Measurements from ENCODE around the gene PTPRT.

The PTPRT gene

DNA sequence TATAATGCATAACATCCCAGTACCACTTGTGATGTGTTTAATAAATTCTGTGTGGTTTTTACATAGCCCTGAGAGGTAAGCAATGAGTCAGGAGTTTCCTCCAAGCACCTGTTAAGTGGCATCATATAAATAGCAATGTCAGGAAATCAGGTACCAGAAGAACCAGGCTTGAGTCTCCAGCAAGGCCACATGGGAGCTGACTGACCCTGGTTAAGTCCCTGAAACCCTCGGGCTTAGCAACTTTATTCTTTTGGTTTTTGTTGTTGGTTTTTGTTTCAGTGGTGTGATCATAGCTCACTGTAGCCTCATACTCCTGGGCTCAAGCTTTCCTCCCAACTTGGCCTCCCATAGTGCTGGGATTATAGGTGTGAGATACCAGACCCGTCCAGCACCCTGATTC is 70.0 kb downstream of the PTPRT start:
- no peak for DNase-seq (ENCODE audit: low spot score)

DNA sequence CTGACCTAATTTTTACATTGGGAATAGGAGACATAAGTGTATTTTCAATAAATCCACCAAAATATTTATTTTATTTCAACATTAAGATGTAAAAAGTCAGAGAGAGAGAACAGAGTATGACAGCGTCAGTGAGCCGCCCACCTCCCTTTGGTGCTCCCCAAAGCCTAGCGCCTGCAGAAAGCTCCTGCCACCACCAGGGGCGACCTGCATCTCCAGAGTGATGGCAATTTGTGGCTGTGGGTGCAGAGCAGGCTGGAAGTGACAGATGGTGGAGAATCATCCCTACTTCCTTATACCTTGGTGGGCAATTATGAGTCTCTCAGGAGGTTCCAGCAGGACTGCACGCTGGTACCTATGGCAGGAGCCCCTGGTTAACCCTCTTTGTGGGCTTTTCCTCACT is 87.3 kb downstream of the PTPRT start:
- DNase-seq (ENCODE audit: low spot score) = no peak

DNA sequence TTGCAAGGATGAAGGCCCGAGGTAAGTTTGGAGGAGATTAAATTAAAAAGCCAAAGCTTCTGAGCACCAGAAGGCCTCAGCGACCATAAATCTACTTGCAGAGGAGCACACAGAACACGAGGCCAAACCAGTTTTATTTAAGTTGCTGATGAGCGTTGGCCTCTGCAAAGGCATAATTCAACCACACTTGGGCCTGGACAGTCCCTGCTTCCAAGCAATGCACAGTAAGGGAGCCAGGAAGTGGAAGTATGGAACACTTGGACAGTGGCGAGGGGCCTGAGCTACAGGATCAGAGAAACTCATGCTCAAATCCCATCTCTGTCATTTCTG is 92.8 kb downstream of the PTPRT start:
- DNase-seq (ENCODE audit: low spot score) = no peak

DNA sequence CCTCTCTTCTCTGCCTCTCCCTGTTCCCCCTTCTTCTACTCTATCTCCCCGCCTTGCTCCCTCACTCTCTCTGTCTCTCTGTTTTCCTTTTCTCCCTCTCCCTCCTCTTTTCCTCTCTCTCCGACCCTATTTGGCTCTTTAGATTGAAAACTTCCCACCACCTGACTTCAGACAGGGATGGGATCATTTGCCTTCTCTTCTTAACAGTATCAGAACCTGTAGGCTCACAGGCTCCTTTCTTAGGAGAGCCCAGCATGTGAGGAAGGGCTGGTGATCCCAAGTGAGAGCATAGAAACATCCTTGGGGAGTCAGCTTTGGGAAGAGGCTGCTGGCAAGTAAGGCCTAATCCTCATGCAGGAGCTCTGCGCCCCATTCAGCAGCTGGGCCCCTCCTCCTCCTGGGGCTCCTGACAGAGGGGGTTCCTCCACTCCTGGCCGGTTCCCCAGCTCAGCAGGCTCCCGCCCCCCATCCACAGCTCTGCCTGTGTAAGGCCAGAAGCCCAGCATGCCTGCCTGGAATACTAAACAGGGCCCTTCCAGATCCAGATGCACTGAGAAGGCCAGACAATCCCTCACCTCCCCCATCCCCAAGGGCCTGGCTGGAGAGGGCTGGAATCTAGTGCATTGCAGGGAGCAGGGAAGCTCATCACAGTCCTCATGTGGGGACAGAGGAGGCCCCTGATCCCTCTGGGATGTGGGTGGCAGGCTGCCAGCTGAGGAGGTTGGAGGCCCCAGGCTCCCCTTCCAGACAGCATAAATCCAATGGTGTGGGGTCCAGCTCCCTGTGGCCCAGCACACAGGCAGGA is 93.4 kb downstream of the PTPRT start:
- DNase-seq (ENCODE audit: low spot score) = no peak

DNA sequence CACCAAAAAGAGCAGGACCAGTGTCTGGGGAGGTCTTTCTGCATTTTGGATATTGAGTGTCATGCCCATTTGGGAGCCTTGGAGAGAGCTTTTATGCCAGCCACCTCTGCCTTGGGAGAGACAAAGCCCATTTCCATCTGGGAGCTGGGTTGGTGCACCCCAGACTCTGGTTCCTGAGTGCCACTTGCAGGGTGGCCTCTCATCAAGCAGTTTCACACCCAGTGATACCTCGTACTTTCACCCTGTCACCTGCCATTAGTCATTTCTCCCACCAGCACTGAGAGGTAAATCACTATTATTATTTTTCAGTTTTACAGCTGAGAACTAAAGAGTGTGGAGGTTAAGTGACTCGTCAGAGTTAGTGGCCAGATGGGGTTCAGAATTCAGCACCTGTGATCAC is 94.7 kb downstream of the PTPRT start:
- no peak for DNase-seq (ENCODE audit: low spot score)

DNA sequence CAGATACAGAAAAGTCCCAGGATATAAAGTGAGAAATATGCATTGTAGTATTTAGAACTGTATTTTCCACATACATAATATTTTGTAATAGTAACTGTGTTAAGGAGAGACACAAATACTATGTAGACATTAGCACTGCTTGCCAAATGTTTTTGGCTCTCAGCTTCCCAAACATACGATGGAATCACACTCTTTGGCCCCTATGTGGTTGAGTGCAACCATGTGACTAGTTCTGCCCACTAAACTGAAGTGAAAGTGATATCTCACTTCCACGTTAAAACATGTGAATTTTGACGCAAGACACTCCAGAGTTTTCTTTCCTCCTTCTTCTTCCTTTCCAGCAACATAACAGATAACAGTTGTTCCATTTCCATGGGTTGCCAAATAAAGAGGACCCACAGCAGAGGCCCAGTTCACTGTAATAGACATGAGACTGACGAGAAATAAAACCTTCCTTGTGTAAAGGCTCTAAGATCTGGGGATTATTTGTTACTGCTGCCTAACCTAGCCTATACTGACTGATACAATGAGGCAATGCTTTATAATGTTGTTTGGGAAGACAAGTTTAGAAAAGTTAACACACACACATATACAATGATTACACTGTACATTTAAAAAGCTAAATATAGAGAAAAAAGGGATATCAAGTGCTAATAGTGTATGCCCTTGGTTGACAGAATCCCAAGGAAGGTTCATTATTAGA is 97.2 kb downstream of the PTPRT start:
- DNase-seq (ENCODE audit: low spot score) = no peak

DNA sequence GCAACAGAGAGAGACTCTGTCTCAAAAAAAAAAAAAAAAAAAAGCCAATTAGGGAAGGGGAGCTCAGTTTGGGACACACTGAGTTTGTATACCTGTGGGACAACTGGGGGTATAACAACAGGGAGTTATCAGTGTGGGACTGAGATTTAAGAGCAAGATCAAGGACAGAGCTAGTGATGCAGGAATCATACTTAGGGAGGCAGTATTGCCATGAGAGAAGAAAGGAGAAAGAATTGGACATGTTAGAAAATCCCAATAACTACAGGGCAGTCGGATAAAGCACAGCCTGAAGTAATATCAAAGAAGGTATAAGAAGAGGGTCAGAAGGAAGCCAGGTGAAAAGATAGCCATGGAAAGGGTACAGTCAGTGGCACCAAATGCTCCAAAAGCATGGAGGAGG is 121.2 kb downstream of the PTPRT start:
- no peak for DNase-seq (ENCODE audit: low spot score)

DNA sequence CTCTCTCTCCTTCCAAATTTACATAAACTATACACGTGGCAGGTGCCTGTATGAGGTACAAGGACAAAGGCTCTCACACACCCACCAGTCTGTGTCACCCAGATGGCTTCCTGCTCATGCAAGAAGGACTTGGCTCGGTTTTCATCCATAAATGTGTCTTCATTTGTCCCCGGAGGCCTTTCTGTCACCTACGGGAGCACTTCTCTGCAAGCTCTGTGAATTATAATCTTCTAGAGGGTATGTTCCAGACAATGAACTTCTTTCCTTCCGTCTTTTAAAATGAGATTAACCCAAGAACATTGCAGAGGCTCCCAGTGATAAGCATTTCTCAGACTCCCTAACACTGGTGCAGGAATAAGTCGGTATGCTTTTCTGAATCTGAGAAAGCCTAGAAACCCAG is 123.6 kb downstream of the PTPRT start:
- DNase-seq (ENCODE audit: low spot score) = no peak

DNA sequence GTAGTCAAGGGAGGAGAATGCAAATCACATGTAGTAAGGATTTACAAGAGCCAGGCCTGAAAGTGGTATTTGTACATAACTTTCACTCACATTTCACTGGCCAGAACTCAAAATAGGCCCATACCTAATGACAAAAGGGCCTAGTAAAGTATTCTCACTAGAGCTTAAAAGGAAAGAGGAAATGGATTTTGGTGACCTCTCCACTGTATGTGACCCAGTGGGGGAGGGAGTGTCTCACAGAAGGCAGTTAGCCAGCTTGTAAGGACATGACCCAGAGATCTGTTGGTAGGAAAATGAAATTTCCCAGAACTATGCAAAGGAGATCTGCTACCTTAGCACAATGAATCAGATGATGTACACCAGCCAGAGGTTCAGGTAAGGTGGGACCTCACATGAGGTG is 124.4 kb downstream of the PTPRT start:
- no peak for DNase-seq (ENCODE audit: low spot score)

DNA sequence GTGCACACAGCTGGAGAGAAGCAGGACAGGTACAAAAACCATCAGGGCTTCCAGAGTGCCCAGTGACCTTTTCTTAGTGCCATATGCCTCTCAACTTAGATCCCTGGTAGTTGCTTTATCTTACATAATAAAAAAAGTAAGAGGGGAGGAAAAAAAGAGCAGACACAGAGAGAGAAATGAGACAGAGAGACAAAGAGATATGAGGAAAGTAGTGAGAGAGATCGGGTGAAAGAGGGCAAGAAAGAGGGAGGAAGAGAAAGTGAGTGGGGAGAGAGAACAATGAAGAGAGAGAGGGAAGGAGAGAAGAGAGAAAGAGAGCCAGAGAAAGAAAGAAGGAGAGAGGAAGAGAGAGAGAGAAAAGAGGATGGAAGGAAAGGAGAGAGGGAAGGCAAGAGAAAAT is 131.6 kb downstream of the PTPRT start:
- no peak for DNase-seq (ENCODE audit: low spot score)

DNA sequence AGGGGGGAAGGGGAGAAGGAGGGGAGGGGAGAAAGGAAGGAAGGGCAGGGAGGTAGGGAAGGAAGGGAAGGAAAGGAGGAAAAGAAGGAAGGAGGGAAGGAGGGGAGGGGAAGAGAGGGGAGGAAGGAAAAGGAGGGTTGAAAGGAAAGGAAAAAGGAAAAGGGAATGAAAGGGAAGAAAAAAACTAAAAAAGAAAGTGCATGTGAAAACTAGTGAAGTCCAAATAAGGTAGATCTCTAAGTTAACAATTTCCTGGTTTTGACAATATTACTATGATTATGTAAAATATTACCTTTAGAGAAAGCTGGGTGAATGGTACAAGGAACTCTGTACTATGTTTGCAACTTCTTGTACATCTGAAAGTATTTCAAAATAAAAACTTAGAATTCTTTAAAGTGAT is 132.4 kb downstream of the PTPRT start:
- DNase-seq (ENCODE audit: low spot score) = no peak

DNA sequence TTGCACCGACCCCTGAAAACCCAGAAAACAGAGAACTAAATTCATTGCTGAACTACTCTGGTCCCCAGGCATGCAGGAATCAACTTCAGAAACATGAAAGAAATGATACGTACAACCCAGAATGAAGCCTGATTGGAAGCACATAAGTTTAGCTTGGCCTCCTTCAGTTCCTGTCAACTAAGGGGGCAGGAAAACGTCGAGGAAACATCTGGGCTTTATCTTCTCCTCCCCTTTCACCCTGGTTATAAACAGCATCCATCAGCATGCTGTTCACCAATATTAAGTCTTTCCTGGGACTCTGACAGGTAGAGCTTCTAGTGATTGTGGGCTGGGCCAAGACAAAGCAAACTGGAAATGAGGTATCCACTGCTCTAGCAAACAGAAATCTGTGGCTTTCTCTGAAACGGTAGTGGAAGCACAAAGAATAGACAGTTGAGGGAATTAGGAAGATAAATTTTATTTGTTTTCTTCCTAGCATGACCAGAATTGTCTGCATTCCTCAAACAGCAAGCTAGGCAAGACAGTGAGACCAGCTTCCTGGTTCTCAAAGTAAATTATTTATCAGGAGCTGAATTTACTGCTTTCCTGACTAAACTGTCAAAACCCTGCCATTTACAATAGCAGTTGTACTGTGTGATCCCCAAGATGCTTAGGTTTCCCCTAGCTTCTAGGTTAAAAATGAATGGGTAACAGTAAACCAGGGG is 134.4 kb downstream of the PTPRT start:
- DNase-seq (ENCODE audit: low spot score) = peak; percentile 3

DNA sequence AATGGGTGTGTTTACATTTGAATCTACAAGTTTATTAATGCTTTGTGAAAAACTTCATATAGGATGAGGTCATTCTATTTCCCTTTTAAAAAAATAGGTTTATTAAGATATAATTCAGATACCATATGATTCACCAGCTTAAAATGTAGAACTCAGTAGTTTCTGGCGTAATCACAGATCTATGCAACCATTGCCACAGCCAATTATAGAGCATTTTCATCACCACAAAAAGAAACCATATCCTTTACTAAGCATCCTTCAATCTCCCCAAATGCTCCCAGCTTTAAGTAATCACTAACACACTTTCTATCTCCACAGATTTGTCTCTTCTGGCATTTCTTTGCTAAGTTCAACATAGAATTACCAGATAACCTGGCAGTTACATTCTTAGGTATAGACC is 137.2 kb downstream of the PTPRT start:
- DNase-seq (ENCODE audit: low spot score) = no peak

DNA sequence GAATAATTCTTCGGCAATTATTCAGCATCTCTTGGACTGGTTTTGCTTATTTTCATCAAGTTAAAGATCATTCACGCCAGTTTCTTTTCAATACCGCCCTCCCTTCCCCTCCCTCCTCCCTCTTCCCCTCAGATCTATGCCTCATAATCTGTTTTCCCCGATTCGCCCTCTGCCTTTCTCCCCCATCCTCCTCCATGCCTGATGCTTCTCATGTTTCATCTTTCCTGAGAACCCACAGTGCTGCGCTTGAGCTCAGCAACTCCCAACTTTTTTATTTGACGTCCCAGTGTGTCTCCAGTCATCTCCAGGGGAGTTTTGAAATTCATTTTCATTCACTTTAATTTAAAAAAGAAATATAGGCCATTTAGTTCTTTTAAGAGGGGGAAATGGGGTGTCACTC is 142.7 kb downstream of the PTPRT start:
- no peak for DNase-seq (ENCODE audit: low spot score)

DNA sequence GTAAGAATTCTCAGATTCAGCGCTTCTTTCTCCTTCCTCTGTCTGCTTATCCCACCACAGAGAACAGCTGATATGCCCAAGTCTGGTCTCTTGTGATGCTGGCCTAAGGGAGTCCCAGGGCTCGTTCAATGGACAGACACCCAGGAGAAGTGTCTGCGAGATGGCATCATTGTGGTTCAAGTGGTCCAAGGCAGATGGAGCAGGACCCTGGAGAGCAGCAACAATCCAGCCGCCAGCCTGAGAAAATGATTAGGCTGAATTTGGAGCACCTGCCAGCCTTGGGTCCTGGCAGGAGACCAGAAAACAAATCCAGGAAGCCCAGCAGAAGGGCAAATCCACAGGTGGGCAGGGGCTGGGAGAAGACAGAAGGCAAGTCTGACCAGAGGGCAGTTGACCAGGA is 145.8 kb downstream of the PTPRT start:
- DNase-seq (ENCODE audit: low spot score) = no peak

DNA sequence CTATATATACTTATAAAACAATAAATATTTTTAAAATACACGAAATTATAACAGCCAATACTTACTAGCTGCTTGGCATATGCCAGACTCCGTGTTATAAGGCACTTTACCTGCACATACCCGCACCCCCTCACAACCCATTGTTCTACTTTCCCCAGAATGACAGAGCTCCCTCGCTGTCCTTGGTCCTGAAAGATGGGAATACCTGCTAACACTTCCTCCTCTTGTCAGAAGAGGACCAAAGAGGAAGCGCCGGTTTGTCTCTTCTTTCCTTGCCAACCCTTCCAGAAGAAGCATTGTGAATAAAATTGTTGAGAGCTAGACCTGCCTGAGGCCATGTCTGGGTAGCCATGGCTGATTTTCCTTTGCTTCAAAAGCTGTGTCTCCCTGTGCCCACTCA is 149.3 kb downstream of the PTPRT start:
- peak; percentile 11 for DNase-seq (ENCODE audit: low spot score)

DNA sequence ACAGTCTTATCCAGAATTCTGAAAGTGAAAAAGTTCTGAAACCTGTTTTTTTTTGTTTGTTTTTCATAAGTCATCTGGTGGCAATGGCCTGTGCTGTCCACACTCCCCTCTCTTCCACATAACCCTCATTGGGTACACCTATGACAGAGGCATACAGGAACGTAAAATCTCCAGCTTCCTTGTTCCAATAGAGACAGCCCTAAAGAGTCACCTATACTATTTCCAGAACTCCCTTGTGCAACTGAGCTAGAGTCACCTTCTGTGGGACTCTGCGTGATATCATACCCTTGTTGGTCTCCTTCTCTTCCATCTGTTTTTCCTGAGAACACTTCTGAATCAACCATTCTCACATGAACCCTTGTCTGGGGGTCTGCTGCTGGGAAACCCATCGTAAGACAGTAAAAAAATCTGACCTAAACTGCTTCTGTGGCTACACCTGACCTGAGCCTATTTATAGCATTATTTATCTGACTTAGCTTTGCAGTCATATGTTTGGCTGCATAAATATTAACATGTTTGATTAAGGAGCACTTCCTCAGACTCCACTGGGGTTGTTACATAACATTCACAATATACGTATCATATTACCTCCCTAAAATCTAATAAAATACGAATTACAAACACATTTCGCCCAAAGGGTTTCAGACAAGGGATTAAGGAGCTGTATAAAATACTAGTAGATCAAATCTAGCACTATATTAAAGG is 151.9 kb downstream of the PTPRT start:
- DNase-seq (ENCODE audit: low spot score) = no peak

DNA sequence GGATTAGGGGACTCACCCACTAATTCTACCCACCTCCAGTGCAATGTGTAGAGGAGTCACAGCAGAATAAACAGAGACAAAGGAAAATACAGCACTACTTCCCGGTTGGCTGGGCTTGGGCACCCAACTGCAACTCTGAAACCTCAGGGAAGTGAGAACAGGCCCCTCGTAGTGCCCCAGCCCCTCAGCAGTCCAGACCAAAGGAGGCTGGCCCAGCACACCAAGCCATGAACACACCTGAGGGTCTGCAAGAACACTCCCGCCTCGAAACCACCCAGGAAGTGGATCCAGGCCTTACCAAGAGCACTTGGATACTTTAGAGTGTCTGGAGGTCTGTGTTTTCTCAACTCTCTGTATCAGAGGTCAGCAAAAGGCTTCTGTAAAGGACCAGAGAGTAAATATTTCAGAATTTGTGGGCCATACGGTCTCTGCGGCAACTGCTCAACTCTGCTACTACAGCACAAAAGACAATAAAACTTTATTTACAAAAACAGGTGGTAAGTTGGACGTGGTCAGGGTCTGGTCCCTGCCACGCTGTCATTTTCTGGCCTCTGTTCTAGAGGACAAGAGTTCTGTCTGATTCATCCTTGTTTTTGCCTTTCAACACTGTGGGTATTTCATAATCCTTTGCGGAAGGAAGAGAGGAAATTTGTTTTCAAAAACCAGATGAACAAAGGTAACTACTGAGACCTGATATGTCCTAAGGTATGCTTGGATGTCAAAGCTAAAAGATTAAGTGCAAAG is 154.6 kb downstream of the PTPRT start:
- DNase-seq (ENCODE audit: low spot score) = no peak

DNA sequence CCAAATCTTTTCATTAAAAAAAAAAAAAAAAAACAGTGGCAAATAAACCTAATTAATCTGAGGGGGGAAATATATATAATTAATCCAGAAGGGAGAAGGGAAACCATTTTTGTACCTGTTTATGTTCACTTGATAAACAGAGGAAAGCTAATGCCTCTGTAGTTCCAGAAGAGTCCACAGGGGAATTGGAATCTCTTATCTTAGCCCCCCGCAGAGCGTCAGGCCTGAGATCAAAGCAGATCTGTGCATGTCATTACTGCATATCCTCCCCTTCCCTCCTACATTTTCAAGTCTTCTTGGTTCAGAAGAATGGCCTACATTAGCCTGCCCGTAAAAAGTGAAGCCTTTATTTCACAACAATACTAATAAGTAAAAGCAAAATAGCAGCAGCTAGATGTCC is 157.2 kb downstream of the PTPRT start:
- DNase-seq (ENCODE audit: low spot score) = no peak

DNA sequence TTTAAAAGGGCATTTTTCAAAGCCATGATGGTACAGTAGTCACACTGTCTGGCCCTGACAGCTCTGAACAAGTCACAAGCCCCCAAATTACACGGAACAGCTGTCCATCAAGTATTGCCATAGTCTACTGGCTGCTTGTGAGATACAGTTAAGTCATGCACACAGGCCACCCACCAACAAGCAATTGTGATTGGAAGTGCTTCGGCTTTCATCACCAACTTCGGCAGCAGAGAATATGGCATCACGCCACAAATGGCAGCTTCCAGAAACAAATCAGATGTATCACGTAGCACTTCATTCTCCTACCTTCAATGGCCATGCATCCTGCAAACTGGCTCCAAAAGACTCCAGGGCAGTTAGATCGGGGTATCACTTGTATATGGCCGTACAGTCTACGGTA is 160.5 kb downstream of the PTPRT start:
- no peak for DNase-seq (ENCODE audit: low spot score)

DNA sequence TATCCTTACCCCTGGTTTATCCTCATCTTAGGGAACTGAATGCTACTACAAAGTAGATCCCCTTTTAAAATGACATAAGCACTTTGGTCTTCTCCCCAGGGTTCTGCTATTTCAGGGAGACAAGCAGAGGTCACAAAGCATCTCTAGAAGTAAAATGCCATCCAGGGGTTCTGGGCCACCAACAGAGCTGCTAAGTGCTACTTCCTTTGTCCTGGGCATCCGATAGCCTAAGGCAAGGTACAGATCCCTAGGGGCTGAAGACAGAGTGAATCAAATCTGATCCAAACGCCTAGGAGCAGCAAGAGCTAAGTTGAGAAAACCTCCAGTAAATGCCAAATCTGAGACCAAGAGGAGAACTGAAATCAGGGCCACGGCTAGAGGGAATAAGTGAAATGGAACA is 161.2 kb downstream of the PTPRT start:
- DNase-seq (ENCODE audit: low spot score) = no peak

DNA sequence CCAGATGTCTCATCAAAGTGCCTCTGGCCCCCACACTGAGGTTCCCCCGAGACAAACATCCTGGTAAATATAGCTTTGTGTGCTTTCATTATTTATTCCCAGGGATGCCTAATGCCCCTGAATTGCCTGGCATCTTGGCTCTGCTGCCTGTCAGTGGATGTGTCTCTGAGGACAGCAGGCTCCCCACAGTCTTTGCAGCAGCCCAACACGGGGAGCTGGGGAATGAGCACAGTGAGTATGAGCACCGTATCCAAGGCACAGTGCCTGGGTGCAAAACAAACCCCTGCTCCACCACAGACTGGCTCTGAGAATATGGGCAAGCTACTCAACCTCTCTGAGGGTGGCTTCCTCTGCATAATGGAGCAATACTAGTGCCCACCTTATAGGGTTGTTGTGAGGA is 165.9 kb downstream of the PTPRT start:
- DNase-seq (ENCODE audit: low spot score) = no peak
